Thymus (tissue), 14 donors: ENCODE results near the gene MYO15A. TPM values are rescaled to one million over a fixed set of nuclear protein-coding genes. Genes with fewer than 3 reads are reported as not detected.

Experiments used
- DNase-seq, 9 donors: peaks; one replicate each; pipeline ENCODE4 v3.0.0-alpha.2; 2013; ENCODE audit warnings: low spot score in 9 of 9, low read depth in 6 of 9, missing footprints in 1 of 9
- H3K27ac ChIP-seq, 2 donors: one replicate each; pipeline ENCODE4 v1.5.1; 2013; ENCODE audit warnings: control low read depth in 1 of 2, low read depth in 1 of 2, low read length in 1 of 2, mild to moderate bottlenecking in 1 of 2, moderate library complexity in 1 of 2
- H3K27me3 ChIP-seq, 2 donors: one replicate each; pipeline ENCODE4 v1.5.1; 2013; ENCODE audit warnings: low read length in 1 of 2; ENCODE audit not compliant: control insufficient read depth in 2 of 2, insufficient read depth in 1 of 2
- H3K36me3 ChIP-seq, 2 donors: one replicate each; pipeline ENCODE4 v1.5.1; 2013; ENCODE audit warnings: low read length in 1 of 2, mild to moderate bottlenecking in 1 of 2, moderate library complexity in 1 of 2; ENCODE audit not compliant: control insufficient read depth in 2 of 2, insufficient read depth in 2 of 2
- H3K4me1 ChIP-seq, 2 donors: one replicate each; pipeline ENCODE4 v1.5.1; 2013; ENCODE audit warnings: low read length in 2 of 2; ENCODE audit not compliant: control insufficient read depth in 2 of 2, insufficient read depth in 2 of 2
- H3K4me3 ChIP-seq, 2 donors: one replicate each; pipeline ENCODE4 v1.5.1; 2013; ENCODE audit warnings: low read length in 2 of 2, control low read depth in 1 of 2, mild to moderate bottlenecking in 1 of 2
- H3K9me3 ChIP-seq, 2 donors: one replicate each; pipeline ENCODE4 v1.5.1; 2013; ENCODE audit warnings: low read length in 1 of 2, mild to moderate bottlenecking in 1 of 2; ENCODE audit not compliant: control insufficient read depth in 2 of 2, insufficient read depth in 1 of 2
- WGBS: extraction: QIAGEN DNeasy Blood & Tissue Kit; methylation state at CpG from one replicate; pipeline ENCODE4 v1.1.7; 2013; 5-methylcytosine and 5-hydroxymethylcytosine counted together
- long read RNA-seq, 10 donors: transcript quantifications; one replicate each; lab custom pipeline, GENCODE V29; 2026
- polyA plus RNA-seq: library from polyadenylated mRNA; stranded (reverse); fragments of 200-250 nt; gene quantifications from one replicate; pipeline ENCODE4 v1.2.3, GENCODE V29; 2013
- total RNA-seq: library from RNA; stranded (reverse); fragments of 120-200 nt; gene quantifications from one replicate; pipeline ENCODE4 v1.2.4, GENCODE V29; 2013
- donor health status: healthy.

The MYO15A gene, protein sequence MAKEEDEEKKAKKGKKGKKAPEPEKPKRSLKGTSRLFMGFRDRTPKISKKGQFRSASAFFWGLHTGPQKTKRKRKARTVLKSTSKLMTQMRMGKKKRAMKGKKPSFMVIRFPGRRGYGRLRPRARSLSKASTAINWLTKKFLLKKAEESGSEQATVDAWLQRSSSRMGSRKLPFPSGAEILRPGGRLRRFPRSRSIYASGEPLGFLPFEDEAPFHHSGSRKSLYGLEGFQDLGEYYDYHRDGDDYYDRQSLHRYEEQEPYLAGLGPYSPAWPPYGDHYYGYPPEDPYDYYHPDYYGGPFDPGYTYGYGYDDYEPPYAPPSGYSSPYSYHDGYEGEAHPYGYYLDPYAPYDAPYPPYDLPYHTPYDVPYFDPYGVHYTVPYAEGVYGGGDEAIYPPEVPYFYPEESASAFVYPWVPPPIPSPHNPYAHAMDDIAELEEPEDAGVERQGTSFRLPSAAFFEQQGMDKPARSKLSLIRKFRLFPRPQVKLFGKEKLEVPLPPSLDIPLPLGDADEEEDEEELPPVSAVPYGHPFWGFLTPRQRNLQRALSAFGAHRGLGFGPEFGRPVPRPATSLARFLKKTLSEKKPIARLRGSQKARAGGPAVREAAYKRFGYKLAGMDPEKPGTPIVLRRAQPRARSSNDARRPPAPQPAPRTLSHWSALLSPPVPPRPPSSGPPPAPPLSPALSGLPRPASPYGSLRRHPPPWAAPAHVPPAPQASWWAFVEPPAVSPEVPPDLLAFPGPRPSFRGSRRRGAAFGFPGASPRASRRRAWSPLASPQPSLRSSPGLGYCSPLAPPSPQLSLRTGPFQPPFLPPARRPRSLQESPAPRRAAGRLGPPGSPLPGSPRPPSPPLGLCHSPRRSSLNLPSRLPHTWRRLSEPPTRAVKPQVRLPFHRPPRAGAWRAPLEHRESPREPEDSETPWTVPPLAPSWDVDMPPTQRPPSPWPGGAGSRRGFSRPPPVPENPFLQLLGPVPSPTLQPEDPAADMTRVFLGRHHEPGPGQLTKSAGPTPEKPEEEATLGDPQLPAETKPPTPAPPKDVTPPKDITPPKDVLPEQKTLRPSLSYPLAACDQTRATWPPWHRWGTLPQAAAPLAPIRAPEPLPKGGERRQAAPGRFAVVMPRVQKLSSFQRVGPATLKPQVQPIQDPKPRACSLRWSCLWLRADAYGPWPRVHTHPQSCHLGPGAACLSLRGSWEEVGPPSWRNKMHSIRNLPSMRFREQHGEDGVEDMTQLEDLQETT (N-terminal part only)
- 0.24 TPM for total RNA-seq
- polyA plus RNA-seq: 1.9 TPM
- long read RNA-seq, donor 1: 0 reads
- long read RNA-seq, donor 2: 0 reads
- long read RNA-seq, donor 3: 0 reads
- long read RNA-seq, donor 4: 0 reads
- long read RNA-seq, donor 5: 0 reads
- long read RNA-seq, donor 6: 0 reads
- long read RNA-seq, donor 7: 0 reads
- long read RNA-seq, donor 8: 0 reads
- long read RNA-seq, donor 9: 0 reads
- long read RNA-seq, donor 10: 0 reads

DNA sequence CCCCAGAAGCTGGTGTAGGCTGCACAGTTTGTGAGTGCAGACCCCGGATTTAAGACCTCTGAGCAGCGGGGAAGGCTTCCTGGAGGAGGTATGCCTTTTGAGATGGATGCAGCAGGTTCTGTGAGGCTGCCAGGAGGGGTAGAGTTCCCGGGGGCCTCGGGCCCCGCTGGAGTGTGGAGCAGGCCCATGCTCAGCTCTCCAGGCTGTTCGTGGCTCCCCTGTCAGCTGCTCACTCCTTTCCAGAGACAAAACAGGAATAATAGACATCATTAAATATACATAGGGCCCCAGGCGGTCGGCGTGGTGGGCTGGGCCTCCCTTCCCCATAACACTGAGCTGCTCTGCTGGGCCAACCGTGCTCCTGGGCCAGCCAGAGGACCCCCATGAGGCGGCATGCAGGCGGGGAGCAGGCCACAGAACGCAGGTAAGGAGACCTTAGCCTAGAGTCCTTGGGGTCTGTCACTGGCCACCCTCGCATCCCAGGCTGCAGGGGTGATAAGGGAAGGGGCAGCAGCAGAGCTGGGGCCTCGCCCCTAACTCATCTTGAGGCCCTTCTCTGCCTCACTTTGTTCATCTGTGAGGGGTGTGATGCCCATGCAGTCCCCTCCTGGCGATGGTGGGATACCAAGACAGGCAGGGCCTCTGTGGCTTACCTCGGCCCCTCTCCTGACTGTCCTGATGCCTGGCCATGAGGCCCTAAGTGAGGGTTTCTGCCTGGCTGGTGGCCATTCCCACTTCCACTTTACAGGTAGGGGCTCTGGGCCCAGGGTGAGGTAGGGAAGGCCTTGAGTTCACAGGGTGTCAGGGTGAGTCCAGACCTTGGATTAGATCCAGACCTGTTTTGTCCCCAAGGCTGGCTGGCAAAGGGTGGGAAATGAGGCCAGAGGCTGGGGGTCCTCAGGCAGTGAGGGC is at the start of gene MYO15A:
TSS of gene MYO15A (plus strand) at position 356 of the 912 bp plus-strand sequence. CDS start 10,045 bp downstream, outside the sequence.
- Histone ChIP-seq H3K4me1 (no peaks in the 10 kb centered on the region), H3K27me3 (no peaks in the 10 kb centered on the region), H3K4me3 (no peak within 1 kb of the TSS), H3K9me3 (no peaks in the 10 kb centered on the region), H3K27ac (no peak within 1 kb of the TSS), H3K36me3 (peaks cover 15 to 33% of the 10 kb centered on the region in 2 donors)
- WGBS: 95% methylated on average over 17 of the region's 17 CpGs
- no peak for DNase-seq

DNA sequence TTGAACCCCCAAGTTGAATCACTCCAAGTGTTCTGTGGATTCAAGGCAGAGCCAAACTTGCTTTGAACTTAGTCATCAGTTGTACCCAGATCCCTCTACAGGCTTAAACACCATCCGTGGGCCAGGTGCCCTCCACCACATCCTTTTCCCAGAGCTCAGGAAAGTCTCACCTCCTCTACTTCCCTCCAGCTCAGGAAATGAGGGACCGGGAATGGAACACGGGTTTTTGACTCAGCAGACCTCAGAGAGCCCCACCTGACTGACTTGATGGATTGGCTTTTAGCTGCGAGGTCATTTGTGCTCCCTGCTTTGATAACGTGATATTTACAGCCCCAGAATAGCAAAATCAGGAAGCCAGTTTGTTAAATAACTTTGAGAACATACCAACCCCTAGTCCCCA is 49.3 kb upstream of the MYO15A start:
- H3K9me3 ChIP-seq: no peaks in the 10 kb centered on the region
- H3K4me3 ChIP-seq: no peak overlapping the region
- WGBS: 82% methylated on average over 5 of the region's 5 CpGs
- DNase-seq: no peak
- no peak overlapping the region for H3K27ac ChIP-seq
- H3K4me1 ChIP-seq: no peaks in the 10 kb centered on the region
- no peaks in the 10 kb centered on the region for H3K27me3 ChIP-seq
- H3K36me3 ChIP-seq: peaks cover 40 to 47% of the 10 kb centered on the region in 2 donors

DNA sequence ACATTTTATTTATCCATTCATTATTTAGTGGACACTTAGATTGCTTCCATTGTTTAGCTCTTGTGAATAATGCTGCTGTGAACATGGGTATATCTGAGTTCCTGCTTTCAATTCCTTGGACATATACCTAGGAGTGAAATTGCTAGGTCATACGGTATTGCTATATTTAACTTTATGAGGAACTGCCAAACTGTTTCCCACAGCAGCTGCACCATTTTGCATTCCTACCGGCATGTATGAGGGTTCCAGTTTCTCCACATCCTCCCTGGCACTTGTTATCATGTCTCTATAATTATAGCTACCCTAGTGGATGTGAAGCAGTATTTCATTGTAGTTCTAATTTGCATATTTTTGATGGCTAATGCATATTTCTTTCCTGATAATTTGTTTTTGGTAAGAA is 44.5 kb upstream of the MYO15A start:
- no peak for DNase-seq
- H3K27ac ChIP-seq: no peak overlapping the region
- H3K27me3 ChIP-seq: no peaks in the 10 kb centered on the region
- WGBS: 93% methylated on average over 2 of the region's 2 CpGs
- no peaks in the 10 kb centered on the region for H3K4me1 ChIP-seq
- peaks cover 25 to 42% of the 10 kb centered on the region in 2 donors for H3K36me3 ChIP-seq
- H3K9me3 ChIP-seq: no peaks in the 10 kb centered on the region
- H3K4me3 ChIP-seq: no peak overlapping the region

DNA sequence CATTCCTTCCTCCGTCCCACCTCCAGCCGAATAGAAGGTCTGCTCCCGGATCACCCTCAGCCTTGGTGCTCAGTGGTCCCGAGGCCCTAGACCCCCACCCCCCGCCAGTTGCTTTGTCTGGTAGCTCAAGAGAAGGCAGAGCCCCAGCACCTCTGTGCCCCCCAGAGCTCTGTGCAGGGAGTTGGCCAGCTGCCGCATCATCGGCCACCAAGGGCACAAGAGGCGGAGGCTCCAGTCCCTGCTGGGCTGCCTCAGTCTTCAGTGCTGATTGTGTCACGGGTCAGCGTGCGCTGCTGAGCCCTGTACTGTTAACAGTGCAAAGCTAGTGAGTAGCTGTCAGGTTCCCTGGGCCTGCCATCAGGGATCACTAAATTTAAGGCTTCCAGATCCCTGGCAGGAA is 43.0 kb upstream of the MYO15A start:
- Histone ChIP-seq H3K36me3 (peaks cover 20 to 37% of the 10 kb centered on the region in 2 donors), H3K4me1 (no peaks in the 10 kb centered on the region), H3K27me3 (no peaks in the 10 kb centered on the region), H3K9me3 (no peaks in the 10 kb centered on the region), H3K4me3 (no peak overlapping the region), H3K27ac (no peak overlapping the region)
- WGBS: 98% methylated on average over 11 of the region's 11 CpGs
- no peak for DNase-seq

DNA sequence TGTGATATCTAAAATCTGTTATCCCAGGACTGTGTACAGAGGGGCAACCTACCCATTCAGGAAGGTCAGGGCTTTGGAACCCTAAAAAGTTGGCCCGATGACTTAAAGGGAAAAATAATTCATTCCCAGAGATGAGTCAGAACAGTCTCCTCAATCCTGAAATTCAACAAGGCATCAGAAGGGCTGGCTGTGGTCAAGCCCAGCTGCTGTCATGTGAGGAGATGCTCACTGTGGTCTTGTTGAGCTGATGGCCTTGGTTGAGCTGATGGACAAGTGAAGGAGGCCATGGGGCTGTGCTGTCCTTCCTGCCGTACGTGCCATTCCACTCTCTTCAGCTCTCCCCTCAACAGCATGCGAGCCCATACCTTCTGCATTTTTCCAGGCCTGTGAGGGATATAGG is 41.7 kb upstream of the MYO15A start:
- Histone ChIP-seq H3K36me3 (peaks cover 11 to 33% of the 10 kb centered on the region in 2 donors), H3K9me3 (no peaks in the 10 kb centered on the region), H3K4me1 (peaks cover 2 to 6% of the 10 kb centered on the region in 2 donors), H3K4me3 (no peak overlapping the region), H3K27ac (no peak overlapping the region), H3K27me3 (no peaks in the 10 kb centered on the region)
- DNase-seq: no peak
- WGBS: 98% methylated on average over 4 of the region's 4 CpGs

DNA sequence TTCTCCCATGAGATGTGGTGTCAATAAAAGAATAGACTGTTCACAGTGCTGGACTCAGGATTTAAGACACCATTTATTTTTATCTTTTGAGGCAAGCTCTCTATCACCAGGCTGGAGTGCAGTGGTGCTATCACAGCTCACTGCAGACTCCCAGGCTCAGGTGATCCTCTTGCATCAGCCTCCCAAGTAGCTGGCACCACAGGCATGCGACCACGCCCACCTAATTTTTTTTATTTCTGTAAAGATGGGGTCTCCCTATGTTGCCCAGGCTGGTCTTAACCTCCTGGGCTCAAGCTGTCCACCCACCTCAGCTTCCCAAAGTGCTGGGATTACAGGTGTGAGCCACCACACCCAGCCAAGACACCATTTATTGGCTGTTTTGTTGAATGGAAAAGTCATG is 39.5 kb upstream of the MYO15A start:
- Histone ChIP-seq H3K36me3 (peaks cover 10 to 25% of the 10 kb centered on the region in 2 donors), H3K4me1 (peaks cover 2 to 6% of the 10 kb centered on the region in 2 donors), H3K4me3 (no peak overlapping the region), H3K9me3 (no peaks in the 10 kb centered on the region), H3K27me3 (no peaks in the 10 kb centered on the region), H3K27ac (no peak overlapping the region)
- DNase-seq: no peak
- WGBS: 95% methylated on average over 2 of the region's 2 CpGs

DNA sequence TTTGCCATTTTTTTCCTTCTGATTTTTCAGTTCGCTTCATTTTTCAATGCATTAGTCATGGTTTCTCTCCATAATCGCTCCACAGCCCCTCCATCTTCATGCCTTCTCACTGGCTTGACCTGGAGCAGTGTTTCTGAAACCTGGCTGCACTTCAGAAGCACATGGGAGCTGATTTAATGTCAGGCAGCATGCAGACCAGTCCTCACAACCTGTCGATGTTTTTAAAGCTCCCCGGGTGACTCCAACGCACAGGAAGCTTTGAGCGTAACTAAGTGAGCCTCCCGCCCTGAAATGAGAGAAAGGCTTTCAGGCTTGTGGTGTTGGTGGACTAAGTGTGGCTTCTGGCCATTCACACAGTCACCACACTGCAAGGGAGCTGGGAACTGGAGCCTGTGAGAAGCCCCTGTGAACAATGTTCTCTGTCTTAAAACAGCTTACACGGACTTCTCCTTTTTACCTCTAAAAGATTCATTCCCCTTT is 37.7 kb upstream of the MYO15A start:
- Histone ChIP-seq H3K9me3 (no peaks in the 10 kb centered on the region), H3K4me3 (no peak overlapping the region), H3K27ac (no peak overlapping the region), H3K4me1 (peaks cover 2 to 6% of the 10 kb centered on the region in 2 donors), H3K27me3 (no peaks in the 10 kb centered on the region), H3K36me3 (peaks cover 0 to 11% of the 10 kb centered on the region in 2 donors)
- peak in 1 of 9 donors; percentile 17 for DNase-seq
- WGBS: 22% methylated on average over 8 of the region's 8 CpGs

DNA sequence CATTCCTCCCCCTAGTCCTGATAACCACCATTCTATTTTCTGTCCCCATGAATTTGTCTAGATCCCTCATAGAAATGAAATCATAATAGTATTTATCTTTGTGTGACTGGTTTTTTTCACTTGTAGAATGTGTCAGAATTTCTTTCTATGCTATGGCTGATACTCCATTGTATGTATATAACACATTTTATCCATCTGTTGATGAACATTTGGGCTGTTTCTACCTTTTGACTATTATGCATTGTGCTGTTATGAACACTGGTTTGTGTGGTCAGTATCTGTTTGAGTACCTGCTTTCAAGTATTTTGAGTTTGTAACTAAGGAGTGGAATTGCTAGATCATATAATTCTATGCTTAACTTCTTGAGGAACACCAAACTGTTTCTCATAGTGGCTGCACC is 36.8 kb upstream of the MYO15A start:
- Histone ChIP-seq H3K4me1 (peaks cover 2 to 6% of the 10 kb centered on the region in 2 donors), H3K27ac (no peak overlapping the region), H3K4me3 (no peak overlapping the region), H3K9me3 (no peaks in the 10 kb centered on the region), H3K27me3 (no peaks in the 10 kb centered on the region), H3K36me3 (peaks cover 0 to 3% of the 10 kb centered on the region in 2 donors)
- DNase-seq: no peak
